ENCODE results near the gene NUBP2.

The NUBP2 gene

DNA sequence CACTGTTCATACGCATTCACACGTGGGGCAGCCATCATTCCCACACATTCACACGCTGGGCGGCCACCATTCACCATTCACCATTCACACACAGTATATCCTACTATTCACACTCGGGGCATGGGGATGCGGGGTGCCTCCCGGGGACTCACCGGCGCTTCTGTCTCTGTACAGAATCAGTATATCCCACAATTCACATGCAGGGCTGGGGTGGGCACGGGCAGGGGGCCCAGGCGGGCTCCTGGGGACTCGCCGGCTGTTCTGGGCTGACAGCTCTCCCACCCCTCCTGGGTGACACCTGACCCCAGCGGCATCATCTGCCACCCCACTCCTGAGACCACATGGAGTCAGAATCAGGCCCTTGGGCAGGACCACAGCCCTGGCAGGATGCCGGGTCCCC, 21.0 kb upstream of the NUBP2 start:
- TF ChIP-seq OSR1 (CRISPR knock-in tag; IDR thresholded peaks at IDR 0.05) (no peak), BACH2 (CRISPR knock-in tag; IDR thresholded peaks at IDR 0.05; ENCODE audit: borderline replicate concordance) (no peak), SNAI2 (CRISPR knock-in tag; IDR thresholded peaks at IDR 0.05) (no peak), TOX (CRISPR knock-in tag; IDR thresholded peaks at IDR 0.05; ENCODE audit: borderline replicate concordance) (no peak), ARNTL (CRISPR knock-in tag; IDR thresholded peaks at IDR 0.05; ENCODE audit: borderline replicate concordance, low read depth) (no peak), GLIS3 (CRISPR knock-in tag; IDR thresholded peaks at IDR 0.05) (no peak), RARB (CRISPR knock-in tag; IDR thresholded peaks at IDR 0.05) (no peak), ZFP30 (CRISPR knock-in tag; IDR thresholded peaks at IDR 0.05) (no peak), ESRRG (CRISPR knock-in tag; IDR thresholded peaks at IDR 0.05) (no peak), ZNF565 (CRISPR knock-in tag; conservative IDR thresholded peaks at IDR 0.05; ENCODE audit: low read depth) (no peak), ISL1 (CRISPR knock-in tag; IDR thresholded peaks at IDR 0.05) (no peak), TCF4 (CRISPR knock-in tag; IDR thresholded peaks at IDR 0.05; ENCODE audit: borderline replicate concordance) (no peak), POU6F1 (CRISPR knock-in tag; IDR thresholded peaks at IDR 0.05; ENCODE audit: borderline replicate concordance, low read depth) (no peak), ZNF8 (CRISPR knock-in tag; IDR thresholded peaks at IDR 0.05) (no peak)
- TF ChIP-seq, protein P1, sequence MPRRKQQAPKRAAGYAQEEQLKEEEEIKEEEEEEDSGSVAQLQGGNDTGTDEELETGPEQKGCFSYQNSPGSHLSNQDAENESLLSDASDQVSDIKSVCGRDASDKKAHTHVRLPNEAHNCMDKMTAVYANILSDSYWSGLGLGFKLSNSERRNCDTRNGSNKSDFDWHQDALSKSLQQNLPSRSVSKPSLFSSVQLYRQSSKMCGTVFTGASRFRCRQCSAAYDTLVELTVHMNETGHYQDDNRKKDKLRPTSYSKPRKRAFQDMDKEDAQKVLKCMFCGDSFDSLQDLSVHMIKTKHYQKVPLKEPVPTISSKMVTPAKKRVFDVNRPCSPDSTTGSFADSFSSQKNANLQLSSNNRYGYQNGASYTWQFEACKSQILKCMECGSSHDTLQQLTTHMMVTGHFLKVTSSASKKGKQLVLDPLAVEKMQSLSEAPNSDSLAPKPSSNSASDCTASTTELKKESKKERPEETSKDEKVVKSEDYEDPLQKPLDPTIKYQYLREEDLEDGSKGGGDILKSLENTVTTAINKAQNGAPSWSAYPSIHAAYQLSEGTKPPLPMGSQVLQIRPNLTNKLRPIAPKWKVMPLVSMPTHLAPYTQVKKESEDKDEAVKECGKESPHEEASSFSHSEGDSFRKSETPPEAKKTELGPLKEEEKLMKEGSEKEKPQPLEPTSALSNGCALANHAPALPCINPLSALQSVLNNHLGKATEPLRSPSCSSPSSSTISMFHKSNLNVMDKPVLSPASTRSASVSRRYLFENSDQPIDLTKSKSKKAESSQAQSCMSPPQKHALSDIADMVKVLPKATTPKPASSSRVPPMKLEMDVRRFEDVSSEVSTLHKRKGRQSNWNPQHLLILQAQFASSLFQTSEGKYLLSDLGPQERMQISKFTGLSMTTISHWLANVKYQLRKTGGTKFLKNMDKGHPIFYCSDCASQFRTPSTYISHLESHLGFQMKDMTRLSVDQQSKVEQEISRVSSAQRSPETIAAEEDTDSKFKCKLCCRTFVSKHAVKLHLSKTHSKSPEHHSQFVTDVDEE (CRISPR knock-in tag; IDR thresholded peaks at IDR 0.05), result no peak
- TF ChIP-seq, protein P2, sequence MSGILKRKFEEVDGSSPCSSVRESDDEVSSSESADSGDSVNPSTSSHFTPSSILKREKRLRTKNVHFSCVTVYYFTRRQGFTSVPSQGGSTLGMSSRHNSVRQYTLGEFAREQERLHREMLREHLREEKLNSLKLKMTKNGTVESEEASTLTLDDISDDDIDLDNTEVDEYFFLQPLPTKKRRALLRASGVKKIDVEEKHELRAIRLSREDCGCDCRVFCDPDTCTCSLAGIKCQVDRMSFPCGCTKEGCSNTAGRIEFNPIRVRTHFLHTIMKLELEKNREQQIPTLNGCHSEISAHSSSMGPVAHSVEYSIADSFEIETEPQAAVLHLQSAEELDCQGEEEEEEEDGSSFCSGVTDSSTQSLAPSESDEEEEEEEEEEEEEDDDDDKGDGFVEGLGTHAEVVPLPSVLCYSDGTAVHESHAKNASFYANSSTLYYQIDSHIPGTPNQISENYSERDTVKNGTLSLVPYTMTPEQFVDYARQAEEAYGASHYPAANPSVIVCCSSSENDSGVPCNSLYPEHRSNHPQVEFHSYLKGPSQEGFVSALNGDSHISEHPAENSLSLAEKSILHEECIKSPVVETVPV (CRISPR knock-in tag; IDR thresholded peaks at IDR 0.05), result no peak
- TF ChIP-seq, protein P3, sequence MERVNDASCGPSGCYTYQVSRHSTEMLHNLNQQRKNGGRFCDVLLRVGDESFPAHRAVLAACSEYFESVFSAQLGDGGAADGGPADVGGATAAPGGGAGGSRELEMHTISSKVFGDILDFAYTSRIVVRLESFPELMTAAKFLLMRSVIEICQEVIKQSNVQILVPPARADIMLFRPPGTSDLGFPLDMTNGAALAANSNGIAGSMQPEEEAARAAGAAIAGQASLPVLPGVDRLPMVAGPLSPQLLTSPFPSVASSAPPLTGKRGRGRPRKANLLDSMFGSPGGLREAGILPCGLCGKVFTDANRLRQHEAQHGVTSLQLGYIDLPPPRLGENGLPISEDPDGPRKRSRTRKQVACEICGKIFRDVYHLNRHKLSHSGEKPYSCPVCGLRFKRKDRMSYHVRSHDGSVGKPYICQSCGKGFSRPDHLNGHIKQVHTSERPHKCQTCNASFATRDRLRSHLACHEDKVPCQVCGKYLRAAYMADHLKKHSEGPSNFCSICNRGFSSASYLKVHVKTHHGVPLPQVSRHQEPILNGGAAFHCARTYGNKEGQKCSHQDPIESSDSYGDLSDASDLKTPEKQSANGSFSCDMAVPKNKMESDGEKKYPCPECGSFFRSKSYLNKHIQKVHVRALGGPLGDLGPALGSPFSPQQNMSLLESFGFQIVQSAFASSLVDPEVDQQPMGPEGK (CRISPR knock-in tag; IDR thresholded peaks at IDR 0.05; ENCODE audit: borderline replicate concordance), result no peak
- no peak for ATAC-seq

DNA sequence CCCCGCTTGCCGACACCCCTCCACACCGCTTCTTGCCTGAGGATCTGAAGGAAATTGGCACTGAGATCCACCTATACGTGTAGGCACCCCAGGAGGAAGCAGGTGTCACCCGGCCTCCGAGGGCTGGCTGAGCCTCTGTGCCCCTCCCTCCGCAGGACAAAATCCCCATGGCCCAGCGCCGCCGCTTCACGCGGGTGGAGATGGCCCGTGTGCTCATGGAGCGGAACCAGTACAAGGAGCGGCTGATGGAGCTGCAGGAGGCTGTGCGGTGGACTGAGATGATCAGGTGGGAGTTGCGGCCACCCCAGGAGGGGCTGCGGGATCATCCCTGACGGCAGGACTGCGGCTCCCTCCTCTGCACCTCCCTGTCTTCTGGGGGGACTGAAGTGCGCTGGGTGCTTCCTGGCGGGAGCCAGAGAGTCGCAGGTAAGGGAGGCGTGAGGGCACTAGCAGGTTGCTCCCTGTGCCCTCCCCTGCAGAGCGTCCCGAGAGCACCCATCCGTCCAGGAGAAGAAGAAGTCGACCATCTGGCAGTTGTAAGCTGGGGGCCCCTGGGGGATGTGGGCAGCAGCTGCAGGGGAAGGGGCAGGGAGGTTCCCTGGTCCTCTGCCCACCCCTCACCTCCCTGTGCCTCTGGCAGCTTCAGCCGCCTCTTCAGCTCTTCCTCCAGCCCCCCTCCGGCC, 20.4 kb upstream of the NUBP2 start:
- TF ChIP-seq BACH2 (CRISPR knock-in tag; IDR thresholded peaks at IDR 0.05; ENCODE audit: borderline replicate concordance), result no peak
- TF ChIP-seq, protein P2 (CRISPR knock-in tag; IDR thresholded peaks at IDR 0.05), result no peak
- TF ChIP-seq TOX (CRISPR knock-in tag; IDR thresholded peaks at IDR 0.05; ENCODE audit: borderline replicate concordance), result no peak
- TF ChIP-seq CREB5 (CRISPR knock-in tag; IDR thresholded peaks at IDR 0.05; ENCODE audit: low read depth), result no peak
- no peak for TF ChIP-seq PPARA (CRISPR knock-in tag; IDR thresholded peaks at IDR 0.05; ENCODE audit: borderline replicate concordance)
- no peak for ATAC-seq
